ENCODE measurements around the gene STAC2. TPM values are rescaled to one million over a fixed set of nuclear protein-coding genes. Genes with fewer than 3 reads are reported as not detected.
A peak's percentile ranks its signal among the peaks of the same experiment; 100 is the strongest.

Gene STAC2
- total RNA-seq, 2 experiments from 2014 or later, result not detected

GRCh38 chr17:39240631-39241030 is 14.9 kb upstream of the STAC2 start:
- CTCF ChIA-PET, result interaction anchor here (3.4 to 21.5 kb wide), 2 partner anchors 31 to 87 kb away, joined by 14 to 670 read pairs; partner anchors contain the start of genes CACNB1 and RPL19
- no peak for DNase-seq
- H3K9me3 Mint-ChIP-seq (ENCODE audit: low read depth), result no peaks in the 10 kb centered on the region
- no peak for ATAC-seq
- H3K27ac Mint-ChIP-seq, result no peak overlapping the region
- H3K4me3 Mint-ChIP-seq, result no peak overlapping the region
- peaks cover 4% of the 10 kb centered on the region for H3K27me3 Mint-ChIP-seq
- peaks cover 30% of the 10 kb centered on the region for H3K4me1 Mint-ChIP-seq
- H3K36me3 Mint-ChIP-seq, result no peaks in the 10 kb centered on the region

DNA sequence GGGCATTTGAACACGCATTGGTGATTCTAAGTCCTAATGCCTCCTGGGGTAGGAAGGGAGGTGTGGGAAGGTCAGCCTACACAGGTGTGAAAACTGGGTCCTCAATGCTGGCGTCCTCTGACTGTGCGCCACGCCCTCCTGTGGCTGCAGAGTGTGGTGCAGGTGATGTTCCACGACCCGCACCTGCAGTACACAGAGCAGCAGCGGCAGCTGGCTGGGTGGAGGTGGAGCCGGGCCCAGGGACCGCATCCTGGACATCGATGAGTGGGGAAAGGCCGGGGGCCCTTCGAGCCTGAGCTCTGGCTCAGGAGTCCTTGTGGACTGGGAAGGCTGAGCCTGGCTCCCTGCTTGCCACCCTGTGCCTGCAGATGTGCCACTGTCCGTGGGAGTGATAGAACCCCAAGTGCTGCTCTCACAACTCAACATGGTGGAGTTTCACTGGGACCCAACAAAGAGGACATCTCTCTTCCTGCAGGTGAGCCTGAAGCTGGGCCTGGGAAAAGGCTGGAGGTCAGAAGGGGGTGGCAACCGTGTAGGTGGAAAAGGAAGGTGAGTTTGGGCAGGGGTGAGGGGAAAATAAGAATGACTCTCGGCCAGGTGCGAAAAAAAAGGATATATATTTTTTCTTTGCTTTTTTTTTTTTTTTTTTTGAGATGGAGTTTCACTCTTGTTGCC is 14.0 kb upstream of the STAC2 start:
- ATAC-seq, result peak; percentile 60
- CTCF ChIA-PET, result interaction anchor here (1.1 to 21.5 kb wide), 7 partner anchors 9 to 256 kb away, joined by 3 to 670 read pairs (median 12); partner anchors contain the start of genes CACNB1, PLXDC1 and RPL19
- H3K4me3 Mint-ChIP-seq, result no peak overlapping the region
- H3K9me3 Mint-ChIP-seq (ENCODE audit: low read depth), result no peaks in the 10 kb centered on the region
- H3K27ac Mint-ChIP-seq, result no peak overlapping the region
- peaks cover 31% of the 10 kb centered on the region for H3K4me1 Mint-ChIP-seq
- H3K27me3 Mint-ChIP-seq, result peaks cover 4% of the 10 kb centered on the region
- H3K36me3 Mint-ChIP-seq, result no peaks in the 10 kb centered on the region
- peak; percentile 78 for DNase-seq

- Mint-ChIP-seq H3K27ac (peak overlapping the region; percentile 67), H3K36me3 (no peaks in the 10 kb centered on the region), H3K9me3 (ENCODE audit: low read depth) (no peaks in the 10 kb centered on the region), H3K27me3 (peaks cover 4% of the 10 kb centered on the region), H3K4me1 (peaks cover 20% of the 10 kb centered on the region), H3K4me3 (peak overlapping the region; percentile 13)
- peak; percentile 82 for DNase-seq
- CTCF ChIA-PET, result interaction anchor here (0.5 to 21.5 kb wide), 16 partner anchors 8 to 680 kb away, joined by 3 to 670 read pairs (median 4); partner anchors contain the start of genes CACNB1 and RPL19
- peak; percentile 58 for ATAC-seq
Observed at GRCh38 chr17:39238311-39238972, 12.7 kb upstream of the STAC2 start.

GRCh38 chr17:39237586-39237985 is 11.8 kb upstream of the STAC2 start:
- no peak overlapping the region for H3K4me3 Mint-ChIP-seq
- H3K27me3 Mint-ChIP-seq, result peaks cover 4% of the 10 kb centered on the region
- no peak for DNase-seq
- no peaks in the 10 kb centered on the region for H3K36me3 Mint-ChIP-seq
- ATAC-seq, result no peak
- no peak overlapping the region for H3K27ac Mint-ChIP-seq
- CTCF ChIA-PET, result interaction anchor here (1.1 to 21.5 kb wide), 12 partner anchors 7 to 274 kb away, joined by 3 to 670 read pairs (median 10); partner anchors contain the start of genes ARL5C, CACNB1 and RPL19
- H3K9me3 Mint-ChIP-seq (ENCODE audit: low read depth), result no peaks in the 10 kb centered on the region
- H3K4me1 Mint-ChIP-seq, result peaks cover 20% of the 10 kb centered on the region

- ATAC-seq (no peak), DNase-seq (no peak)
- Mint-ChIP-seq H3K36me3 (no peaks in the 10 kb centered on the region), H3K4me3 (no peak overlapping the region), H3K9me3 (ENCODE audit: low read depth) (no peaks in the 10 kb centered on the region), H3K27ac (no peak overlapping the region), H3K27me3 (peaks cover 7% of the 10 kb centered on the region), H3K4me1 (peaks cover 20% of the 10 kb centered on the region)
- CTCF ChIA-PET, result interaction anchor here (1.7 to 21.5 kb wide), 5 partner anchors 8 to 274 kb away, joined by 3 to 670 read pairs (median 15); partner anchors contain the start of genes ARL5C, CACNB1 and RPL19
Observed at GRCh38 chr17:39236981-39237441, 11.3 kb upstream of the STAC2 start.

GRCh38 chr17:39236450-39236927 is 10.7 kb upstream of the STAC2 start:
- no peaks in the 10 kb centered on the region for H3K9me3 Mint-ChIP-seq (ENCODE audit: low read depth)
- peaks cover 25% of the 10 kb centered on the region for H3K4me1 Mint-ChIP-seq
- H3K36me3 Mint-ChIP-seq, result no peaks in the 10 kb centered on the region
- CTCF ChIA-PET, result interaction anchor here (0.8 to 21.5 kb wide), 12 partner anchors 8 to 273 kb away, joined by 3 to 670 read pairs (median 4); partner anchors contain the start of genes ARL5C, CACNB1, RPL19 and STAC2
- no peak for DNase-seq
- ATAC-seq, result no peak
- H3K27ac Mint-ChIP-seq, result no peak overlapping the region
- H3K4me3 Mint-ChIP-seq, result no peak overlapping the region
- H3K27me3 Mint-ChIP-seq, result peaks cover 12% of the 10 kb centered on the region

DNA sequence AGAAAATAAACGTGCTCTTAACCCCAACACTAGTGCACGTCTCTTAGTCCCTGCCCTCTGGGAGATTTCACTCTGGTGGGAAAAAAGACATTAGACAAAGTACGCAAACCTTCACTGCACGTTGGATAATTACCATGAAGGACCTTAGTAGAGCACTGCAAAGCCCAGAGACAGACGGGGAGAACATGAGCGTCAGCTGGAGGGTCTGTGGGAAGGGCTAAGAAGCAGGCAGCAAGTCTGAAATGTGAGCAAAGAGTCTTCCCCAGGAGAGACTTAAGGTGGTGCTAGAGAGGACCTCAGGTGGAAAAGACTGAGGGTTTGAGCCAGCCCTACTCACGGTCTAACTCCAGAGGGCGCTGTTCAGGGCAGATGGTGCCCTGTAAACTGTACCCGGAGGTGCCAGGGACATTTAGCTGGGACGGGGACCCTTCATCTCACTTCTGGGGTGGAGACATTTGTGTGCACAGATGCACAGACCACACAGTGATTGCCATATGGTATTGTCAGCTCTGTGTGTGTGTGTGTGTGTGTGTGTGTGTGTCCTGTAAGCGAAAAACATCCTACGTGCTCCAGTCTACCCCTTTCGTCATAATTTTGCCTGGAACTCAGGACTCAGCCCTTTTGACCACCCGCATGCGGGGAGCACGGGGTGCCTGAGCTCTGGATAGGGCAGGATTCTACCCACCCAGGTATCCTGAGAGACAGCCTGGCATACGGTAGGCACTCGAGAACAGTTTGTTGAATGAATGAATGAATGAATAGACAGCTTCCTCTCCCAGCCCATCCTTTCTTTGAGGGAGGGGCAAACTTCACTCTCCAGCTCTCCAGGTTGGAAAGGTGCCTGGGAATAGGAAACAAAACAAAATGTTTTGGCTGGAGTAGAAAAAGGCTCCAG is 10.1 kb upstream of the STAC2 start:
- Mint-ChIP-seq H3K4me3 (no peak overlapping the region), H3K36me3 (no peaks in the 10 kb centered on the region), H3K27me3 (peaks cover 12% of the 10 kb centered on the region), H3K27ac (no peak overlapping the region), H3K4me1 (peaks cover 25% of the 10 kb centered on the region), H3K9me3 (ENCODE audit: low read depth) (no peaks in the 10 kb centered on the region)
- DNase-seq, result peak; percentile 75
- peak; percentile 72 for ATAC-seq
- CTCF ChIA-PET, result interaction anchor here (0.7 to 21.5 kb wide), 15 partner anchors 9 to 568 kb away, joined by 3 to 670 read pairs (median 4); partner anchors contain the start of genes ARL5C, CACNB1, RPL19 and STAC2

DNA sequence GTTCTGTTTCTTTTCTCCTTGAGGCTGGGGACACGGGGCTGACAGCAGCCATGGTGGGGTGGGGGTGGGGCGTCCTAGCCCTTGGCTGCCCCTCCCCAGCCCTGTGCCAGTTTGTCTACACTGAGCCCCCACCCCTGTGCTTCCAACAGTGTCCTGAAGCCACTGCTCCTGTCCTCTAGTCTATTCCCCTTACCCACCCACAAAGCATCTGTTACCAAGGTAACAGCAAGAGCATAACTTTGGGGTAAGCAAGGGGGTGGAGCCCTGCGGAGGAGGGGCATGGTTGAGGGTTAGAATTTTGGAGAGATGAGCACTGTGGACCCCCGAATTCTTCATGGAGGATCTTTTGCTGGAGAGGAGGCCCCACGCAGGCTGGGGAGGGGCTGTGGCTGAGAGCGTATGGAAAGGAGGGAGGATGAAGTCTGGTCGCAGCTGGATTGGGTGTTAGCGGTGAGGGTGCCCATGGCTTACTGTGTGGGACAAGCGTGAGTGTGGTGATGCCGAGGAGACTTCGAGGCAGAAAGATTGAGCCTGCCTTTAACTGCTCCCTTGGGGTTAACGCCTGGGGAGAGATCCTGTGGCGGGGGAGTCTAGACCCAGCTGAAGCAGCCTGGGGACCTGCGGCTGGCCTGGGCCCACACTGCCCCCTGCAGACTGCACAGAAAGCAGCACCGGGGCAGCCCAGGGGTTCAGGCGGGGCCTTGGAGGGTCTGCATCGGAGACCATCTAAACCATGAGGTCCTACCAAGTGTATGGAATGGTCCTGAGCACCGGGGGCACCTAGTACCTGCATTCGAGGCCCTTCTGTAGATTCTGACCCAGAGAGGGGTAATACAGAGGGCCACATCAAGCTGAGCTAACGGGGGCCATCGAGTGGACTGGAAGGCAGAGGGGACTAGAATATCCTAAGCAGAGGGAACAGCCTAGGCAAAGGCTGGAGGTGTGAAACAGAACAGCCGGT is 6.1 kb upstream of the STAC2 start:
- ATAC-seq (peak; percentile 81), DNase-seq (peak; percentile 69)
- Mint-ChIP-seq H3K27ac (no peak overlapping the region), H3K9me3 (ENCODE audit: low read depth) (no peaks in the 10 kb centered on the region), H3K4me1 (peaks cover 7% of the 10 kb centered on the region), H3K4me3 (no peak overlapping the region), H3K36me3 (no peaks in the 10 kb centered on the region), H3K27me3 (peaks cover 27% of the 10 kb centered on the region)
- CTCF ChIA-PET, result interaction anchor here (0.5 to 21.5 kb wide), 15 partner anchors 7 to 378 kb away, joined by 3 to 670 read pairs (median 4); partner anchors contain the start of genes ARL5C, CACNB1, RPL19 and RPL23

GRCh38 chr17:39231091-39231561 is 5.4 kb upstream of the STAC2 start:
- no peak overlapping the region for H3K27ac Mint-ChIP-seq
- peaks cover 30% of the 10 kb centered on the region for H3K27me3 Mint-ChIP-seq
- H3K9me3 Mint-ChIP-seq (ENCODE audit: low read depth), result no peaks in the 10 kb centered on the region
- CTCF ChIA-PET, result interaction anchor here (0.7 to 21.5 kb wide), 9 partner anchors 8 to 76 kb away, joined by 3 to 670 read pairs (median 8); partner anchors contain the start of genes ARL5C, CACNB1 and RPL19
- H3K36me3 Mint-ChIP-seq, result no peaks in the 10 kb centered on the region
- ATAC-seq (no peak), DNase-seq (no peak)
- H3K4me3 Mint-ChIP-seq, result no peak overlapping the region
- H3K4me1 Mint-ChIP-seq, result peaks cover 10% of the 10 kb centered on the region

GRCh38 chr17:39230361-39230760 is 4.6 kb upstream of the STAC2 start:
- H3K4me1 Mint-ChIP-seq, result peaks cover 11% of the 10 kb centered on the region
- CTCF ChIA-PET, result interaction anchor here (1.1 to 21.5 kb wide), 7 partner anchors 9 to 64 kb away, joined by 3 to 670 read pairs (median 10); partner anchors contain the start of genes ARL5C, CACNB1 and RPL19
- ATAC-seq, result no peak

DNA sequence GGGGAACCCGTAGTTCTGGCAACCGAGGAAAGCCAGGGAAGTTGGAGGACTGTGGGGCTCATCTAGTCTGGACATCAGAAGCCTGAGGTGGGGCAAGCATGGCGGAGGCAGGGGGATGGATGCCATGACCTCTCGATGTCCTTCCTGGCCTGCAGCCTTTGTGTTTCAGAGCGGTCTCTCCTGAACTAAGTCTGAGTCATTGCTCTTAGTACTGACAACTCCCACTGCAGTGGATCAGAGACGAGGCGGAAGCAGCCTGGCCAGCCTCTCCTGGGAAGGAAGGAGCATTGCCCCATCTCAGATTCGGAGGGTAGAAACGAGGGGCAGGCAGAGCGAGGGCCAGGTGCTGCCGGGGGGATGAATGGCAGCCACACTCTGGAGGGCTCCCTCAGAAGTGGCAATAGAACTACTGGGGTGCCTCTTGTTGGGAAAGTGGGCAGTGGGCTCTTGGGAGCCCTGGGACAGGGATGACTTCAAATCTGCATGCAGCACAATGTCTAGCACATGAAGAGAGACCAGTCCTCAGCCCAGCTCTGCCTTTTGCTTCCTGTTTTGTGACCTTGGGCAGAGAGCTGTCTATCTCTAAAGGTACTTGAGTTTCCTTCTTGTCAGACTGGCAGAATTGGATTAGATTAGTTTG is 3.6 kb upstream of the STAC2 start:
- CTCF ChIA-PET, result interaction anchor here (1.9 to 21.5 kb wide), 3 partner anchors 9 to 63 kb away, joined by 5 to 670 read pairs (median 44); partner anchors contain the start of genes ARL5C, CACNB1 and RPL19
- Mint-ChIP-seq H3K27me3 (peaks cover 39% of the 10 kb centered on the region), H3K27ac (no peak overlapping the region), H3K4me1 (peaks cover 13% of the 10 kb centered on the region), H3K9me3 (ENCODE audit: low read depth) (no peaks in the 10 kb centered on the region), H3K36me3 (no peaks in the 10 kb centered on the region), H3K4me3 (no peak overlapping the region)
- DNase-seq, result no peak
- ATAC-seq, result no peak

More at GRCh38 chr17:39230361-39230760, 4.6 kb upstream of the STAC2 start:
- DNase-seq, result no peak
- Mint-ChIP-seq H3K9me3 (ENCODE audit: low read depth) (no peaks in the 10 kb centered on the region), H3K27me3 (peaks cover 34% of the 10 kb centered on the region), H3K4me3 (no peak overlapping the region), H3K36me3 (no peaks in the 10 kb centered on the region), H3K27ac (no peak overlapping the region)

Data from activated CD8-positive, alpha-beta memory T cell treated with anti-CD3 and anti-CD28 coated beads, Interleukin-2, amount 10 ng/mL, durations not matched to agents 7 days and 5 days (primary cell).